HG02970 (cell line): ENCODE data around the gene GRPEL2.
"Not testable (repeated sequence)": the region's sequence is repeated elsewhere in the genome, so short reads cannot be mapped to it uniquely, and the experiment has no call there.

ENCODE experiments used
- ATAC-seq: cut with Tn5 transposase; IDR thresholded peaks from one replicate; pipeline ENCODE4 v1.9.1; 2021; ENCODE audit warnings: mild to moderate bottlenecking, moderate library complexity, moderate number of reproducible peaks; ENCODE audit not compliant: unreplicated experiment, low FRiP score

Gene GRPEL2

GRCh38 chr5:149391076-149391475, 45.8 kb downstream of the GRPEL2 start:
- not testable (repeated sequence) for ATAC-seq

DNA sequence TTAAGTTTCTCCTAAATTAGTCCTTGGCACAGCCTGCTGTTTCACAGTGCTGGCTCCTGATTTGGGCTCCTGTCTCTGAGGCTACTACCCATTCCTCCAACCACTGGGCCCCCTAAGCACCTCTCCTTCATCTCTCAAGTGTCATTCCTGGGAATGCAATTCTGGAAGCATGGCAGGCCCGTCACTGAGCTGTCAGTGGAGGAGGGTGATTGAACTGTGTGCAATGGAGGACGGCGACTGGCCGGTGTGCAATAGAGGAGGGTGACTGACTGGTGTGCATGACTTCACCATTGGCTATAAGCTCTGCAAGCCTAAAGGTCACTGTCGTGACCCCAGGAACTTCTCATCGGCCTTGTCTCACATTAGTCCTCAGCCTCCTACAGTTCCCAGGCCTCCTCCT, 46.2 kb downstream of the GRPEL2 start:
- ATAC-seq = no peak

DNA sequence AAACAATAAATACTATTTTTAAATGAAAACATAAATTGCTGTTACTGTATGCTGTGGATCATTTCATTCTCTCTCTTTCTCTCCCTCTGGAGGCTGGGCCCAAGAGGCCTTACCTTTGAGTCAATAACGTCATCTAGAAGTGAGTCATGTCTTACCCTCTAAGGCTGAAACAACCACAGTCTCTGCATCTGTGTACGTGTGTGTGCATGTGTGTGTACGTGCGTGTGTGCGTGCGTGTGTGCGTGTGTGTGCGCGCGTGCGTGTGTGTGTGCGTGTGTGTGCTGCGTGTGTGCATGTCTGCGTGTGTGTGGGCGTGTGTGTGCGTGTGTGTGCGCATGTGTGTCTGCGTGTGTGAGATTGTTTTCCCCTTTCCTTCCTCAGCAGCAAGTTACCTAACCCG, 47.4 kb downstream of the GRPEL2 start:
- no peak for ATAC-seq

GRCh38 chr5:149394996-149395395, 49.7 kb downstream of the GRPEL2 start:
- not testable (repeated sequence) for ATAC-seq

DNA sequence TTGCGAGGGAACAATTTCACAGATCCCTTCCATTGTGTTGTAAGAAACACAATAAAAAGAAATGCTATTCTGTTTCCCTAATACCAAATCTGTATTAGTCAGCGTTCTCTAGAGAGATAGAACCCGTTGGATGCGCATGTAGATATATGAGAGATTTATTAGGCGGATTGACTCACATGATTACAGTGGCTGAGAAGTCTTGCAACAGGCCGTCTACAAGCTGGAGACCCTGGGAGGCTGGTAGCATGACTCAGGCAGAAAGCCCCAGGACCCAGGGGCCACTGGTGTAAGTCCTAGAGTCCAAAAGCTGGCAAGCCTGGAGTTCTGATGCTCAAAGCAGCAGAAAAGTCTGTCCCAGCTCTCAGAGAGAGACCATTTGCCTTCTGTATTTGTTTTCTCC, 52.2 kb downstream of the GRPEL2 start:
- ATAC-seq = no peak

DNA sequence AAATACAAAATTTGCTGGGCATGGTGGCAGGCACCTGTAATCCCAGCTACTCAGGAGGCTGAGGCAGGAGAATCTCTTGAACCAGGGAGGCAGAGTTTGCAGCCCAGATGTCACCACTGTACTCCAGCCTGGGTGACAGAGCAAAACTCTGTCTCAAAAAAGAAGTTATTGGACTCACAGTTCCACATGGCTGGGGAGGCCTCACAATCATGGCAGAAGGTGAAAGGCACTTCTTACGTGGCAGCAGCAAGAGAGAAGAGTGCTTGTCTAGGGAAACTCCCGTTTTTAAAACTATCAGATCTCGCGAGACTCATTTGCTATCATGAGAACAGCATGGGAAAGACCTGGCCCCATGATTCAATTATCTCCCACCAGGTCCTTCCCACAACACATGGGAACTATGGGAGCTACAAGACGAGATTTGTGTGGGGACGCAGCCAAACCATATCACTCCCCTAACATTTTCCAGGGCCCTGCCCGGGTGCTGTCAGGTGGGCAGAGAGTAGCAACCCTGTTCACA, 53.5 kb downstream of the GRPEL2 start:
- not testable (repeated sequence) for ATAC-seq

DNA sequence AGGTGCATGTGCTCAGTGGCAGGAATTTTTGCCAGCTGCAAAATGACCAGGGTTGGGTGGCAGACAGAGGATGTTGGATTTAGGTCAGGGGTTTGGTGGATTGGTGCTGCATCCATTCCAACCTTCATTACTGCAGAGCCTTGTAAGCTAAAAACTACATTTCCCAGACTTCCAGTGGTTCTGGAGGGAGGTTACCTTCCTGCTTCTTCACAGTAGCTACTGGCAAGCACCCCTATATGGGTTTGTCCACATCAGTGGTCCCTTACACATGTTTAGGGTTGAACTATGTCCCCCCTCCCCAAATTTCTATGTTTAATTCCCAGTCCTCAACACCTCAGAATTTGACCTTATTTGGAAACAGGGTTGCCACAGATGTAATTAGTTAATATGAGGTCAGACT, 54.5 kb downstream of the GRPEL2 start:
- no peak for ATAC-seq

GRCh38 chr5:149400304-149400703, 55.0 kb downstream of the GRPEL2 start:
- no peak for ATAC-seq

GRCh38 chr5:149401051-149401450, 55.8 kb downstream of the GRPEL2 start:
- no peak for ATAC-seq

DNA sequence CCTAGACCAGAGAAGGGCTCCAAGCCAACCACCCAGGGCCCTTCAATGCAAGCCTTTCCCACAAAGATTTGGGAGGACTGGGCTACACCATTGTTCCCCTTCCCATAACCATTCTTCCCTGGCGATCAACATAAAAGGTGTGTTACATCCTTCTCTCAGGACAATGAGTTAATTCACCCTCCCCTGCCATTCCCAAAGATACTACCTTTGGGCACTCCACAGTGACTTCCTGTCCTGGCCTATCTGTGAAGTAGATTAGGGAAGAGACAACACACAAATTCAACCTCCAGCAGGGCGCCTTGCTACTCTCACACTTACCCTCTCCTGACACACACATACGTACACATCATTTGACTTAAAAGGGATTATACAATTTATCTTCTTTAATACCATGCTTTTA, 57.0 kb downstream of the GRPEL2 start:
- no peak for ATAC-seq
